K562 (cell line): ENCODE results near the gene ZNF668. TPM values are rescaled to one million over a fixed set of nuclear protein-coding genes. Genes with fewer than 3 reads are reported as not detected.

Source experiments
- ATAC-seq: fragments of 200-7000 bp; cut with Tn5 transposase; 3 replicates; pipeline ENCODE4 v1.9.1; 2020; ENCODE audit warnings: moderate library complexity
- BruUV-seq: library from RNA; stranded (reverse); fragments of 400-500 nt; replicated peaks from 2 replicates; lab custom pipeline; 2021; lab: Mats Ljungman, UMichigan
- CTCF ChIA-PET: fragments of 300-600 bp; formaldehyde crosslinking; extraction: SDS; loops from one replicate; lab custom pipeline; 2021; ENCODE audit warnings: low intra/inter-chr PET ratio; lab: Yijun Ruan, JAX
- POLR2A ChIA-PET: fragments of 300-600, 350-650 bp; sonication (Branson Sonifier 250); formaldehyde crosslinking; extraction: SDS; loops from one replicate; lab custom pipeline; 2021; ENCODE audit warnings: antibody characterized with exemption, inconsistent platforms; lab: Yijun Ruan, JAX
- DNase-seq, 4 experiments: peaks; one replicate each; pipeline versions ENCODE4 v3.0.0 to v3.0.0-alpha.2; 2011 to 2018; ENCODE audit warnings: low spot score in 3 of 4, mixed read lengths in 3 of 4; ENCODE audit errors: extremely low read depth in 1 of 4
- FAIRE-seq: peaks from 2 replicates; lab custom pipeline; 2011; peaks lifted over from hg19 to GRCh38; lab: Jason Lieb, UNC
- H2AFZ ChIP-seq: 2 replicates; pipeline ENCODE4 v1.6.0; 2011; ENCODE audit warnings: low read depth, low read length, control low read depth, inconsistent platforms
- H3K27ac ChIP-seq: fragments of 200-600 bp; 3 replicates; pipeline ENCODE4 v1.8.0; 2011; ENCODE audit warnings: low read depth, mild to moderate bottlenecking, control low read depth, inconsistent platforms, low read length, moderate library complexity, mixed read lengths; ENCODE audit errors: extremely low read depth
- H3K27me3 ChIP-seq, 2 experiments: fragments of 300-600 bp in 1 of 2; 2 replicates in 1 of 2; 3 replicates in 1 of 2; pipeline versions ENCODE4 v1.6.0 to v1.8.0; 2011; ENCODE audit warnings: inconsistent platforms in 2 of 2, low read length in 2 of 2, mild to moderate bottlenecking in 1 of 2, mixed read lengths in 1 of 2, moderate library complexity in 1 of 2; ENCODE audit not compliant: control insufficient read depth in 2 of 2, insufficient read depth in 2 of 2
- H3K36me3 ChIP-seq: fragments of 300-600 bp; 3 replicates; pipeline ENCODE4 v1.8.0; 2011; ENCODE audit warnings: mild to moderate bottlenecking, low read length, inconsistent platforms; ENCODE audit not compliant: control insufficient read depth, insufficient read depth
- H3K4me1 ChIP-seq, 2 experiments: fragments of 200-600 bp in 1 of 2; replicated peaks in 1 of 2; 2 replicates in 1 of 2; 3 replicates in 1 of 2; pipeline versions ENCODE4 v1.5.1 to v1.8.0; 2011; ENCODE audit warnings: inconsistent platforms in 2 of 2, low read length in 2 of 2, mild to moderate bottlenecking in 1 of 2, mixed read lengths in 1 of 2, moderate library complexity in 1 of 2; ENCODE audit not compliant: control insufficient read depth in 2 of 2, insufficient read depth in 2 of 2
- H3K4me2 ChIP-seq: 2 replicates; pipeline ENCODE4 v1.6.1; 2011; ENCODE audit warnings: low read length, control low read depth, inconsistent platforms, mixed read lengths; ENCODE audit not compliant: insufficient read depth
- H3K4me3 ChIP-seq: fragments of 200-600 bp; sonication (generic), shearing (Covaris generic); 2 replicates; pipeline ENCODE4 v1.5.1; 2016; ENCODE audit warnings: control low read depth, inconsistent platforms
- H3K79me2 ChIP-seq: fragments of 200-600 bp; 3 replicates; pipeline ENCODE4 v1.8.0; 2011; ENCODE audit warnings: low read length, inconsistent platforms; ENCODE audit not compliant: control insufficient read depth, insufficient read depth
- H3K9ac ChIP-seq, 2 experiments: 2 replicates each; pipeline versions ENCODE4 v1.6.0 to v1.6.1; 2011; ENCODE audit warnings: low read depth in 2 of 2, low read length in 2 of 2, control low read depth in 1 of 2, inconsistent platforms in 1 of 2, mild to moderate bottlenecking in 1 of 2, mixed read lengths in 1 of 2; ENCODE audit not compliant: insufficient read depth in 1 of 2
- H3K9me1 ChIP-seq: one replicate; pipeline ENCODE4 v1.6.0; 2011; ENCODE audit warnings: inconsistent platforms, mild to moderate bottlenecking, low read length, moderate library complexity; ENCODE audit not compliant: control insufficient read depth, insufficient read depth
- H3K9me3 ChIP-seq: replicated peaks from 2 replicates; pipeline ENCODE4 v1.5.1; 2011; ENCODE audit warnings: low read depth, low read length, inconsistent platforms; ENCODE audit not compliant: control insufficient read depth, insufficient read depth
- H4K20me1 ChIP-seq: replicated peaks from 2 replicates; pipeline ENCODE4 v1.6.1; 2011; ENCODE audit warnings: low read length, inconsistent platforms, mixed read lengths; ENCODE audit not compliant: control insufficient read depth, insufficient read depth
- BRD4 ChIP-seq: fragments of 200-600 bp; sonication (generic); IDR thresholded peaks from 2 replicates; pipeline ENCODE4 v1.6.1; 2017; ENCODE audit warnings: inconsistent platforms
- CHD1 ChIP-seq: fragments of 200-600 bp; sonication (generic); IDR thresholded peaks from one replicate; pipeline ENCODE4 v1.6.1; 2012; ENCODE audit warnings: mild to moderate bottlenecking, moderate library complexity, low read length, inconsistent platforms
- MECOM ChIP-seq: fragments of 250-450 bp; sonication (Bioruptor Pico); IDR thresholded peaks from 2 replicates; pipeline ENCODE4 v1.8.0; 2022; ENCODE audit warnings: inconsistent platforms
- POLR2G ChIP-seq: fragments of 200-400 bp; formaldehyde crosslinking; IDR thresholded peaks from 2 replicates; pipeline ENCODE4 v1.6.1; 2017; ENCODE audit warnings: low read depth, mild to moderate bottlenecking, antibody characterized with exemption, low read length, moderate library complexity
- RBFOX2 ChIP-seq: fragments of 200-400 bp; formaldehyde crosslinking; IDR thresholded peaks from 2 replicates; pipeline ENCODE4 v1.6.1; 2017; ENCODE audit warnings: low read depth, mild to moderate bottlenecking, low read length, moderate library complexity
- WGBS: fragments of 100-300 bp; shearing (Covaris generic); methylation state at CpG from one replicate; pipeline ENCODE4 v1.1.6; 2016; ENCODE audit warnings: low coverage, mixed read lengths; ENCODE audit not compliant: insufficient coverage; ENCODE audit errors: missing lambda C conversion rate; 5-methylcytosine and 5-hydroxymethylcytosine counted together
- in situ Hi-C: fragments of 300-500 bp; cut with MboI; formaldehyde crosslinking; loops from 4 replicates; pipeline ENCODE4 v1.15.0; 2018; ENCODE audit warnings: inconsistent platforms, mixed read lengths
- intact Hi-C: fragments of 100-400 bp; cut with micrococcal nuclease; formaldehyde crosslinking; loops from 2 replicates; pipeline ENCODE4 v1.14.2; 2022
- polyA plus RNA-seq, 8 experiments: library from polyadenylated mRNA; depleted of rRNA in 4 of 8; stranded (reverse) in 5 of 8; unstranded in 3 of 8; fragments of >200 nt; fragmentation: Nextera tagmentation in 2 of 8; fragmentation: Illumina TruSeq in 1 of 8; extraction: Ambion mirVana in 2 of 8; extraction: Trizol in 1 of 8; gene quantifications; 2 replicates each; pipeline versions ENCODE4 v1.2.1 to v1.2.3, GENCODE V29; 2011 to 2014; ENCODE audit warnings: inconsistent platforms in 1 of 8, missing spikeins in 1 of 8
- total RNA-seq, 7 experiments: library from RNA; depleted of rRNA in 6 of 7; stranded (reverse); fragments of >200 nt in 6 of 7; fragmentation: Illumina TruSeq in 2 of 7; extraction: Trizol in 2 of 7; gene quantifications; 2 replicates each; pipeline versions ENCODE4 v1.2.1 to v1.2.3, GENCODE V29; 2011 to 2021; ENCODE audit warnings: low replicate concordance in 1 of 7

ZNF668 gene
- total and polyA plus RNA-seq, 9 of the 15 experiments (the other 6 are each of a cell fraction or from before 2014, with no cell fraction given) = 0.04 to 15.3 (median 3.8) TPM; not detected in 1

GRCh38 chr16:31078597-31079341 is 4.7 kb upstream of the ZNF668 start:
- Histone ChIP-seq H3K4me2 (no peak overlapping the region), H3K9me3 (no peaks in the 10 kb centered on the region), H4K20me1 (peaks cover 5% of the 10 kb centered on the region; the same call in 1 of the 2 replicates), H3K36me3 (peaks cover 73% of the 10 kb centered on the region), H3K27me3 (no peaks in the 10 kb centered on the region), H3K4me1 (peaks cover 4 to 67% of the 10 kb centered on the region in 2 experiments; a peak in 3 of 5 replicates), H3K9ac (0 out of 4 replicates have a peak overlapping the region, but pooled peaks of 1 of the 2 experiments have one; percentile 37), H3K4me3 (no peak overlapping the region), H2AFZ (no peak overlapping the region), H3K27ac (no peak overlapping the region), H3K79me2 (peaks cover 39% of the 10 kb centered on the region), H3K9me1 (no peaks in the 10 kb centered on the region)
- TF ChIP-seq MECOM (CRISPR knock-in tag) (no peak), CHD1 (no peak), RBFOX2 (peak; percentile 57), BRD4 (no peak), POLR2G (peak; percentile 60)
- 91% methylated on average over 15 of the region's 15 CpGs for WGBS
- intact Hi-C loops = no loop called here
- DNase-seq = no peak
- in situ Hi-C loops = no loop called here
- FAIRE-seq = no peak
- no peak for ATAC-seq
- CTCF ChIA-PET = no interaction called here
- BruUV-seq = no TSS peak
- POLR2A ChIA-PET = interaction anchor here (0.6 to 1.8 kb wide), 6 partner anchors 8 to 359 kb away, joined by 3 to 6 read pairs (median 3); partner anchors contain the start of gene FUS
